ENCODE results near the gene BTN3A1.

- TF ChIP-seq GATA3 (IDR thresholded peaks at IDR 0.05; ENCODE audit: low read depth, low read length) (no peak), GATA2 (IDR thresholded peaks at IDR 0.05; ENCODE audit: low read depth, low read length) (no peak)
Observed at GRCh38 chr6:26362836-26363220, 39.2 kb upstream of the BTN3A1 start.
